NCI-H146 treated with DMSO at 0.1 percent for 48 hours (cell line): ENCODE results near the gene KATNBL1.

Experiments used
- DNase-seq: peaks from one replicate; lab custom pipeline; 2025; ENCODE audit not compliant: unreplicated experiment; lab: John Stamatoyannopoulos, UW

The KATNBL1 gene

GRCh38 chr15:34119291-34119690 is 90.6 kb downstream of the KATNBL1 start:
- no peak for DNase-seq

GRCh38 chr15:34116620-34117019 is 93.3 kb downstream of the KATNBL1 start:
- DNase-seq = no peak

- no peak for DNase-seq
Measured at GRCh38 chr15:34114739-34115138, 95.2 kb downstream of the KATNBL1 start.

- no peak for DNase-seq
Measured at GRCh38 chr15:34114215-34114614, 95.7 kb downstream of the KATNBL1 start.

- DNase-seq = no peak
Measured at GRCh38 chr15:34111488-34111887, 98.4 kb downstream of the KATNBL1 start.

GRCh38 chr15:34109797-34110663 is 99.9 kb downstream of the KATNBL1 start:
- DNase-seq = no peak

GRCh38 chr15:34107315-34107714 is 102.6 kb downstream of the KATNBL1 start:
- no peak for DNase-seq

GRCh38 chr15:34106423-34106822 is 103.5 kb downstream of the KATNBL1 start:
- DNase-seq = no peak

- DNase-seq = no peak
Measured at GRCh38 chr15:34102175-34102925, 107.5 kb downstream of the KATNBL1 start.

GRCh38 chr15:34101366-34102174 is 108.3 kb downstream of the KATNBL1 start, which contains the start of the genes EMC7 and PGBD4:
TSS of gene EMC7 (minus strand) at chr15:34101862. CDS start at chr15:34101839, 23 bp downstream.
TSS of gene PGBD4 (plus strand) at chr15:34102083. CDS start at chr15:34102532, 449 bp downstream.
- peak; percentile 90 for DNase-seq

- no peak for DNase-seq
Measured at GRCh38 chr15:34099914-34100313, 110.0 kb downstream of the KATNBL1 start.
